ENCODE measurements around the gene FAM184A. TPM values are rescaled to one million over a fixed set of nuclear protein-coding genes. Genes with fewer than 3 reads are reported as not detected.

Gene FAM184A, protein sequence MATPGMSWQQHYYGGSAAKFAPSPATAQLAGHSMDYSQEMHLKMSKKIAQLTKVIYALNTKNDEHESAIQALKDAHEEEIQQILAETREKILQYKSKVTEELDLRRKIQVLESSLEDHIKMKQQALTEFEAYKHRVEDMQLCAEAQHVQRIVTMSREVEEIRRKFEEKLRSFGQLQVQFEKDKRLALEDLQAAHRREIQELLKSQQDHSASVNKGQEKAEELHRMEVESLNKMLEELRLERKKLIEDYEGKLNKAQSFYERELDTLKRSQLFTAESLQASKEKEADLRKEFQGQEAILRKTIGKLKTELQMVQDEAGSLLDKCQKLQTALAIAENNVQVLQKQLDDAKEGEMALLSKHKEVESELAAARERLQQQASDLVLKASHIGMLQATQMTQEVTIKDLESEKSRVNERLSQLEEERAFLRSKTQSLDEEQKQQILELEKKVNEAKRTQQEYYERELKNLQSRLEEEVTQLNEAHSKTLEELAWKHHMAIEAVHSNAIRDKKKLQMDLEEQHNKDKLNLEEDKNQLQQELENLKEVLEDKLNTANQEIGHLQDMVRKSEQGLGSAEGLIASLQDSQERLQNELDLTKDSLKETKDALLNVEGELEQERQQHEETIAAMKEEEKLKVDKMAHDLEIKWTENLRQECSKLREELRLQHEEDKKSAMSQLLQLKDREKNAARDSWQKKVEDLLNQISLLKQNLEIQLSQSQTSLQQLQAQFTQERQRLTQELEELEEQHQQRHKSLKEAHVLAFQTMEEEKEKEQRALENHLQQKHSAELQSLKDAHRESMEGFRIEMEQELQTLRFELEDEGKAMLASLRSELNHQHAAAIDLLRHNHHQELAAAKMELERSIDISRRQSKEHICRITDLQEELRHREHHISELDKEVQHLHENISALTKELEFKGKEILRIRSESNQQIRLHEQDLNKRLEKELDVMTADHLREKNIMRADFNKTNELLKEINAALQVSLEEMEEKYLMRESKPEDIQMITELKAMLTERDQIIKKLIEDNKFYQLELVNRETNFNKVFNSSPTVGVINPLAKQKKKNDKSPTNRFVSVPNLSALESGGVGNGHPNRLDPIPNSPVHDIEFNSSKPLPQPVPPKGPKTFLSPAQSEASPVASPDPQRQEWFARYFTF
- total RNA-seq, result 1 to 10 TPM in 8 of 9 donors, under 1 TPM in 1; 0.91 to 4.3 (median 2.2) TPM
- 1 to 10 TPM; 2.9 to 5.2 (median 3.1) TPM for polyA plus RNA-seq
- long read RNA-seq, donor 1, result 0 reads
- long read RNA-seq, donor 2, result 0 reads
- long read RNA-seq, donor 3, result 0 reads
- long read RNA-seq, donor 4, result 0 reads
- long read RNA-seq, donor 5, full-length matches to known transcripts, result 2 of 3 reads
- long read RNA-seq, donor 5, partial matches to known transcripts, result 1 of 3 reads
- long read RNA-seq, donor 5, other reads (novel, unspliced or antisense), result 0 of 3 reads
- long read RNA-seq, donor 6, result 0 reads
- long read RNA-seq, donor 7, result 0 reads
- long read RNA-seq, donor 8, result 0 reads
- long read RNA-seq, donor 9, result 0 reads
- long read RNA-seq, donor 10, result 0 reads

DNA sequence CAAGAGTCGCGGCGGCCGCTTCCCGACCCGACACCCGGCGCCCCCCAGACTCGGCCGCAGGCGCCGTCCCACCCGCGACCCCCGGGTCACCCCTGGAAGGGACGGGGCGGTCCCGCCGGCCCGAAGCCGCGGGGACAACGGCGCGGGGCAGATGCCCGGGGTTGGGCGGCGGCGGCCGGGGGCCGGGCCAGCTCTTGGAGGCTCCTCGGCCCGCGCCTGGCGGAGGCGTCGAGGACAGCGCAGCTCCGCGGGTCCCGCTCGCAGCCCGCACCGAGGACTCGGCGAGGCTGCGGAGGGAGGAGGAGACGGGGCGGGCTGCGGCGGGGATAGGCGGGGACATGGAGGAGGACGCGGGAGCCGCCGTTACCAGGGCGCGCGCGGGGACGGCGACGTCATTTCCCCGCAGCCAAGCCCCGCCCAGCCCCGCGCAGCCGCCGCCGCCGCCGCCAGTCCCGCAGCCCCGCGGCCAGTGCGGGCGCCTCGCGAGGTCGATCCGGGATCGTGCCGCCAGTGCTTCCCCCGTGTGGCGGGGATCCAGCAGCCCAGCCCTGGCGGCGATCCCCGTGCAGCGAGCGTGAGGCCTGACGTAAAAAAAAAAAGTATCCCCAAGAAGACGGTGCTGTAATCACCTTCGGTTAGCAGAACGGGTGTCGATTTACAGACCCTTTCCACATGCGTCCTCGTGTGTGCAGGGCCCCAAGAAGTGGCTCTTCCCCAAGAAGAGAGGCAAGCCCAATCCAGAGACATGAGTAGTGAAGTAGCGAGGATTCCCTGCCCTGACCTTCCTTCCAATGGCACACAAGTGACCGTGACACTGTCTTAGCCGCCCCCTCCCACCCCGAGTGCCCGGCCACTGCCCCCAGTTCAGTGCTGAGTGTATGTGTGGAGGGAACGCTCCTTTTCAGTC, at the start of gene FAM184A:
Gene FAM184A, minus strand, starts transcription at position 289 of the 907 bp plus-strand sequence. CDS start 365 bp downstream, outside the sequence.
- H3K4me1 ChIP-seq (replicated peaks in 1 of 2), result peaks cover 0 to 13% of the 10 kb centered on the region in 2 donors
- peak; percentile 45 to 73 (median 68) for DNase-seq
- peak within 1 kb of the TSS in 3 of 5 donors; percentile 58 to 75 (median 68) for H3K27ac ChIP-seq

DNA sequence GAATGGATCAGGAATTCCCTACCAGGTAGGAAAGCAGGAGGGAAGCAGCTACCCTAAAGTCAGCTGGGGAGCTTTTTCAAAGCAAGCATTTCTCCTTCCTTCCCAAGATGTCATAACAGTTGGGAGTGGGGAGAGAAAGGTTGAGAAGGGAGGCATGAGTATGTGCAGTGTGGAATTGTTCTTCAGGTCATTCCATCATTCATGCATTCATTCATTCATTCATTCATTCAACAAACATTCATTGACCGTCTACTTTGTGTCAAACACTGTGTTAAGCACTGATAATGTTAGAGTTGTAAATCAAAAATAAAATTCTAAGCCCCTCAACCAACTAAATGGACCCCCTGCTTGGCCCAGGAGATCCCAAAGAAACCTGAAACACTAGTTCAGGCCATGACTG, 49.2 kb upstream of the FAM184A start:
- intact Hi-C loops (cut with DNase I), result no loop called here
- WGBS, 4 donors, result 85 to 100% (median 90%) methylated on average over 1 of the region's 1 CpG

More for the DNA sequence above, at the start of gene FAM184A:
- H3K4me3 ChIP-seq, result peak within 1 kb of the TSS in 3 of 4 donors; percentile 32 to 85 (median 71)
- peaks cover 0 to 4% (median 0%) of the 10 kb centered on the region in 3 donors for H3K9me3 ChIP-seq (replicated peaks in 1 of 3)
- WGBS, 4 donors, result 0 to 1% (median 0%) methylated on average over 8 to 103 of the region's 103 CpGs
- intact Hi-C loops (cut with DNase I), result no loop called here
- TF ChIP-seq, protein P1, sequence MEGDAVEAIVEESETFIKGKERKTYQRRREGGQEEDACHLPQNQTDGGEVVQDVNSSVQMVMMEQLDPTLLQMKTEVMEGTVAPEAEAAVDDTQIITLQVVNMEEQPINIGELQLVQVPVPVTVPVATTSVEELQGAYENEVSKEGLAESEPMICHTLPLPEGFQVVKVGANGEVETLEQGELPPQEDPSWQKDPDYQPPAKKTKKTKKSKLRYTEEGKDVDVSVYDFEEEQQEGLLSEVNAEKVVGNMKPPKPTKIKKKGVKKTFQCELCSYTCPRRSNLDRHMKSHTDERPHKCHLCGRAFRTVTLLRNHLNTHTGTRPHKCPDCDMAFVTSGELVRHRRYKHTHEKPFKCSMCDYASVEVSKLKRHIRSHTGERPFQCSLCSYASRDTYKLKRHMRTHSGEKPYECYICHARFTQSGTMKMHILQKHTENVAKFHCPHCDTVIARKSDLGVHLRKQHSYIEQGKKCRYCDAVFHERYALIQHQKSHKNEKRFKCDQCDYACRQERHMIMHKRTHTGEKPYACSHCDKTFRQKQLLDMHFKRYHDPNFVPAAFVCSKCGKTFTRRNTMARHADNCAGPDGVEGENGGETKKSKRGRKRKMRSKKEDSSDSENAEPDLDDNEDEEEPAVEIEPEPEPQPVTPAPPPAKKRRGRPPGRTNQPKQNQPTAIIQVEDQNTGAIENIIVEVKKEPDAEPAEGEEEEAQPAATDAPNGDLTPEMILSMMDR (IDR thresholded peaks at IDR 0.05), result peak in 5 of 6 experiments; percentile 22 to 33 (median 25)
- TF ChIP-seq POLR2A (IDR thresholded peaks at IDR 0.05), result peak in 1 of 2 donors; percentile 47
- H3K27me3 ChIP-seq, result no peaks in the 10 kb centered on the region
- no peaks in the 10 kb centered on the region for H3K36me3 ChIP-seq (replicated peaks in 1 of 2)

DNA sequence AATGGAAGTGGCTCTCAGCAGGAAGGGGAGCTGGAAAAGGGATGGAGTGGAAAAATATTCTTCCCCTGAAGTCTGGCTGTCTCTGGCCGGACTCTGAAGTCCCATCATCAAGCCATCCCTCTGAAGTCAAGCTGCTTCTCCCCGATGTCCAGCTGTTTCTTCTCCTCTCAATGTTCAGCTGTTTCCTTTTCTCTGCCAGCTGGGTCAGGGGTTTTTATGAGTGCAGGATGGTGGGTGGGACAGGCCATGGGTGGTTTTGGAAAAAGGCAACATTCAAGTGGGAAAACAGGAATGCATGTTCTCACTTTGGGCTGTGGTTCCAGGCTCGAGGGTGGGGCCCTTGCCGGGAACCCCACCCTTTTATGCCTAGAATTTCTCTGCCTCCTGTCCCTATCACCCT, 48.4 kb upstream of the FAM184A start:
- 68 to 70% (median 69%) methylated on average over 4 of the region's 4 CpGs for WGBS, 4 donors
- no peak for DNase-seq
- TF ChIP-seq POLR2A (IDR thresholded peaks at IDR 0.05), result no peak
- TF ChIP-seq, protein P1 (IDR thresholded peaks at IDR 0.05), result no peak
- no peak overlapping the region for H3K27ac ChIP-seq
- peaks cover 3 to 8% of the 10 kb centered on the region in 2 donors for H3K4me1 ChIP-seq (replicated peaks in 1 of 2)
- no peaks in the 10 kb centered on the region for H3K36me3 ChIP-seq (replicated peaks in 1 of 2)
- H3K9me3 ChIP-seq (replicated peaks in 1 of 3), result no peaks in the 10 kb centered on the region
- H3K27me3 ChIP-seq, result no peaks in the 10 kb centered on the region
- H3K4me3 ChIP-seq, result no peak overlapping the region
- intact Hi-C loops (cut with DNase I), result no loop called here

More for the DNA sequence above, 49.2 kb upstream of the FAM184A start:
- DNase-seq, result no peak
- Histone ChIP-seq H3K9me3 (replicated peaks in 1 of 3) (no peaks in the 10 kb centered on the region), H3K36me3 (replicated peaks in 1 of 2) (no peaks in the 10 kb centered on the region), H3K27me3 (no peaks in the 10 kb centered on the region), H3K4me1 (replicated peaks in 1 of 2) (peaks cover 3 to 8% of the 10 kb centered on the region in 2 donors), H3K4me3 (no peak overlapping the region), H3K27ac (no peak overlapping the region)
- no peak for TF ChIP-seq POLR2A (IDR thresholded peaks at IDR 0.05)
- TF ChIP-seq, protein P1 (IDR thresholded peaks at IDR 0.05), result no peak
